ENCODE data around the gene PLPPR5.

PLPPR5 gene

DNA sequence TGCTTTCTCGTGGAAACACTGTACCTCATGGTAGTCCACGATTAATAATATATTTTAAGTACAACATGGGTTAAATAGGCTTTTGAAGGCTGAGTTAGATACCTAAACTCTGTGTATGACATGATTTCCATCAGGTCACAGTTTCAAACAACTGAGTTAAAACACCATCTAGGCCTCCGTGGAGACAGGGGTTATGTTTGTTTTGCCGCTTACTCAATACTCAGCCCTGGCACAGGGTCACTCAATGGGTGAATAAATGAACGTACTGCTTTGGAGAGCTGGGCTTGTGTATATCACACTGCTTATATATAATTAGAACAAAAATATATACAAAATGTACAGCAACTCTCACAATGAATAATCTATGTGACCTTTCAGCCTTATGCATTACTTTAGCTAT lies 72.5 kb downstream of the PLPPR5 start:
- no peak for DNase-seq (ENCODE audit: low read depth)
- TF ChIP-seq, protein P1, sequence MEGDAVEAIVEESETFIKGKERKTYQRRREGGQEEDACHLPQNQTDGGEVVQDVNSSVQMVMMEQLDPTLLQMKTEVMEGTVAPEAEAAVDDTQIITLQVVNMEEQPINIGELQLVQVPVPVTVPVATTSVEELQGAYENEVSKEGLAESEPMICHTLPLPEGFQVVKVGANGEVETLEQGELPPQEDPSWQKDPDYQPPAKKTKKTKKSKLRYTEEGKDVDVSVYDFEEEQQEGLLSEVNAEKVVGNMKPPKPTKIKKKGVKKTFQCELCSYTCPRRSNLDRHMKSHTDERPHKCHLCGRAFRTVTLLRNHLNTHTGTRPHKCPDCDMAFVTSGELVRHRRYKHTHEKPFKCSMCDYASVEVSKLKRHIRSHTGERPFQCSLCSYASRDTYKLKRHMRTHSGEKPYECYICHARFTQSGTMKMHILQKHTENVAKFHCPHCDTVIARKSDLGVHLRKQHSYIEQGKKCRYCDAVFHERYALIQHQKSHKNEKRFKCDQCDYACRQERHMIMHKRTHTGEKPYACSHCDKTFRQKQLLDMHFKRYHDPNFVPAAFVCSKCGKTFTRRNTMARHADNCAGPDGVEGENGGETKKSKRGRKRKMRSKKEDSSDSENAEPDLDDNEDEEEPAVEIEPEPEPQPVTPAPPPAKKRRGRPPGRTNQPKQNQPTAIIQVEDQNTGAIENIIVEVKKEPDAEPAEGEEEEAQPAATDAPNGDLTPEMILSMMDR (IDR thresholded peaks at IDR 0.05; ENCODE audit: control insufficient read depth, extremely low read depth, insufficient read depth) = no peak
- H3K4me3 ChIP-seq (ENCODE audit: low read depth, low read length) = no peak overlapping the region

DNA sequence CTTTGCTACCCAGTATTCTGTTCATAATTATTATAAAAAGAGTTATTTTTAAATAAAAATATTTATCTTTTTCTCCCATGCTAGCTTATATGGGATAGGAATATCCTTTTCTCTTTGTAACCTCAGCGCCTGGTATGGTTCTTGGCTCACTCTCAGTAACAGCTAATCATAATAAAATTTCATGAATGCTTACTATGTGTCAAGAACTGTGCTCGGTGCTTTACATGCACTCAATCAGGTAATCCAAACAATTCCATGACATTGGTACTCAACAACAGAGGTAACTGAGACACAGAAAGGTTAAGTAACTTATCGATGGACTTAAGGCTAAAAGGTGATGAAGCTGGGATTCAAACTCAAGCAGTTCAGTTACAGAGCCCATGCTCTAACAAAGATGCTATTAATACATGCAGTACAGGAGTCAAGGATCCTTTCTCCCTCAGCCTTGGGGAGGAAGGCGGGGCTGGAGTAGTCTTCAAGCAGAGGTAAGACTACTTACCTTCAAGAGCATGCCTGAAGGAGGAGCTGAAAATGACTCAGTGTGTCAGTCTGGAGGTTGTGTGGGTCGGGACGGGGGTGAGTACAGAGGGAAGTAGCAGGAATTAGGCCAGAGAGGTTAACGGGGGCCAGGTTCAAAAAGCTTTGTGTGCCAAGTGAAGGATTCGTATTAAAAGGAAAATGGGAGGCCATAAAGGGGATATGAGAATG lies 73.4 kb downstream of the PLPPR5 start:
- H3K4me3 ChIP-seq (ENCODE audit: low read depth, low read length) = no peak overlapping the region
- TF ChIP-seq, protein P1 (IDR thresholded peaks at IDR 0.05; ENCODE audit: control insufficient read depth, extremely low read depth, insufficient read depth) = no peak
- no peak for DNase-seq (ENCODE audit: low read depth)

DNA sequence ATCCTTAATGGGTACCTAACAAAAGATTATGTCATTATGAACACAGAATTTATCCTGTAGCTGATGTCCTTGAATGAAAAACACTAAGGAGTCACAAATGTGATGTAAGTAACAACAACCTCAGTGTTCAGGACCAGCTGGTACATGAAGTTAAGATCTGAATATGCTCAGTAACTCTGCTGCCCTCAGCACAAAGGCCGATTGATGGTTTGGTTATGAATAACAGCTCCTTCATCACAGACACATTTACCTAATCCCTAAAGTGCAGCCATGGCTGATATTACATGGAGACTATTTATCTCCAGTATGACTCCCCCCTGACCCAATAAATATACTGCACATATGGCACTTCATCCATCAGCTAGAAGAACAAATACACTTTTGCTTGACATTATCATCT lies 75.2 kb downstream of the PLPPR5 start:
- H3K4me3 ChIP-seq (ENCODE audit: low read depth, low read length) = no peak overlapping the region
- DNase-seq (ENCODE audit: low read depth) = no peak
- TF ChIP-seq, protein P1 (IDR thresholded peaks at IDR 0.05; ENCODE audit: control insufficient read depth, extremely low read depth, insufficient read depth) = no peak

DNA sequence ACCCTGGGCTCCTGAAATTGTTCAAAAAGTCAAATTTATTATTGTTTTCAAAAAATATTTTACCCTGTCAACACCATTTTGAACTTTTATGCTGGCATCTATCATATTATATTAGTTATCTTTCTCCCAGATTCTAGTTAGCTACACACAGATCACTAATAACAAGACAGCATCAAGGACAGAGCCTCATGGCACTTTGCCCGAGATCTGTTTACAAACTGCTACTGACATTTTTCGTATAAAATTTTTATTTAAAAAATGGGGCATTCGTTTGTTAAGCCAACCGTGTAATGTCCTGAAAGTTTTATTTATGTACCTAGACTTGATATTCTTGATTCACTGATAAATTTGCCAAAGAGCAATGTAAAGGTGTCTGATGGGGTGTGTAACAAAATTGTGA lies 78.1 kb downstream of the PLPPR5 start:
- no peak overlapping the region for H3K4me3 ChIP-seq (ENCODE audit: low read depth, low read length)
- DNase-seq (ENCODE audit: low read depth) = peak; percentile 59
- TF ChIP-seq, protein P1 (IDR thresholded peaks at IDR 0.05; ENCODE audit: control insufficient read depth, extremely low read depth, insufficient read depth) = no peak

DNA sequence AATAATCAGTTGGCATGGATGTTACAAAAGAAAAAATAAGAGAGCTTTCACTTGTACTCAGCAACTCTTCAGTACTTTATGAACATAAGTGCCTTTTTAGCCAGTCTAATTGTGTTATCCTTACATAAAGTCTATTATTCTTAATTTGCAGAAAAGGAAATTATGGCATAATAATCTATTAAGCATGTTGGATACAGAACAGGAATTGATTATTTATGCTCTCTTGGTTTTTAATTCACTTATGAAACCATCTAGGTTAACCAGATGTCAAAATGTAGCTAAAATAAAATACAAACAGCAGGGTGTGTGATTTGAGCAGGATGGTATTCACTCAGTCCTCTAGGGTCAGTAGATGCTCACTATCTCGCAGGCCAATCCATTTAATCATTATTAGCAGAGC lies 79.7 kb downstream of the PLPPR5 start:
- no peak overlapping the region for H3K4me3 ChIP-seq (ENCODE audit: low read depth, low read length)
- TF ChIP-seq, protein P1 (IDR thresholded peaks at IDR 0.05; ENCODE audit: control insufficient read depth, extremely low read depth, insufficient read depth) = no peak
- no peak for DNase-seq (ENCODE audit: low read depth)

DNA sequence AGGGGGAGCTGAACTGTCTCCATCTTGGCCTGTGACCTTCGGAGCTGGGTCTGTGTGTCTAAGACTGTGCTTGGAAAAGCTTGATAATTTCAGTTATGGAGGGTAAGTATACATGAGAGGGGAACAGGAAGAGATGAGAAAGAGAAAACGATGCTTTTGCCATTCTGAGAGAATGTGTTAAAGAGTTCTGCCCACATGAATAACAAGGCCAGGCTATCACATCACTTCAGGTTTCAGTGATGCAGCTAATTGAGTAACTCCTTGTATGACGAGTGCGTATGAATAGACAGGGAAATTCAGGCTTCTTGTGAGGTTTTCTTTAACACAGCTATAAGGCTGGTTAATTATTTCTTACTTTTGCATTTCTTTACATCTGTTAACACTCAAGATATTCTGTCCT lies 81.0 kb downstream of the PLPPR5 start:
- DNase-seq (ENCODE audit: low read depth) = no peak
- TF ChIP-seq, protein P1 (IDR thresholded peaks at IDR 0.05; ENCODE audit: control insufficient read depth, extremely low read depth, insufficient read depth) = no peak
- no peak overlapping the region for H3K4me3 ChIP-seq (ENCODE audit: low read depth, low read length)

DNA sequence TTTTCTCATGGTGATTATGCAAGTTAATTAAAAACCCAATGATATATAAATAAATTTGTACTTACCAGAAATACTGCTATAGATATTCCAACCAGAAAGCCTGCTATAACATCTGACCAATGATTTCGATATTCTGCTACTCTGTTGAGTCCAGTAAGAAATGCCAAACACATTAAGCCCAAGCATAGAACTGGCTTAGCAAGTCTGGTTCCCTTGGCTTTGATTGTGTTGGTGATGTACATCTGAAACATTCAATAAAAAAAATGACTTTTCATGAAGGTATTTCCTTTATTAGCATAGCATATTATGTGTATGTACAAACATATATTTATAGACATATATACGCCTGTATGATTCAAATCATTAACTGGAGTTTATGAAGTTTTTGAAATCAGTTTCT lies 82.8 kb downstream of the PLPPR5 start:
- no peak overlapping the region for H3K4me3 ChIP-seq (ENCODE audit: low read depth, low read length)
- TF ChIP-seq, protein P1 (IDR thresholded peaks at IDR 0.05; ENCODE audit: control insufficient read depth, extremely low read depth, insufficient read depth) = no peak
- peak; percentile 77 for DNase-seq (ENCODE audit: low read depth)
